ENCODE measurements around the gene PMEPA1. TPM values are rescaled to one million over a fixed set of nuclear protein-coding genes. Genes with fewer than 3 reads are reported as not detected.

The PMEPA1 gene
- total RNA-seq, 1 donor from 2014 or later: 151 TPM

- Mint-ChIP-seq H3K27ac (ENCODE audit: unreplicated experiment) (no peak overlapping the region), H3K4me3 (ENCODE audit: unreplicated experiment) (no peak overlapping the region), H3K4me1 (ENCODE audit: low read depth) (peaks cover 19% of the 10 kb centered on the region), H3K36me3 (ENCODE audit: low read depth) (peaks cover 2% of the 10 kb centered on the region), H3K9me3 (ENCODE audit: low read depth) (peaks cover 7% of the 10 kb centered on the region), H3K27me3 (ENCODE audit: low read depth) (no peaks in the 10 kb centered on the region)
- DNase-seq (ENCODE audit: low spot score): no peak
- no peak for TF ChIP-seq CTCF (IDR thresholded peaks at IDR 0.05)
These were observed 82.5 kb downstream of the PMEPA1 start for GRCh38 chr20:57627339-57627738.

GRCh38 chr20:57625978-57626377, 83.8 kb downstream of the PMEPA1 start:
- Mint-ChIP-seq H3K9me3 (ENCODE audit: low read depth) (peaks cover 7% of the 10 kb centered on the region), H3K27me3 (ENCODE audit: low read depth) (no peaks in the 10 kb centered on the region), H3K4me1 (ENCODE audit: low read depth) (peaks cover 19% of the 10 kb centered on the region), H3K4me3 (ENCODE audit: unreplicated experiment) (no peak overlapping the region), H3K36me3 (ENCODE audit: low read depth) (peaks cover 2% of the 10 kb centered on the region), H3K27ac (ENCODE audit: unreplicated experiment) (no peak overlapping the region)
- no peak for DNase-seq (ENCODE audit: low spot score)
- TF ChIP-seq CTCF (IDR thresholded peaks at IDR 0.05): no peak

- Mint-ChIP-seq H3K9me3 (ENCODE audit: low read depth) (peaks cover 7% of the 10 kb centered on the region), H3K4me3 (ENCODE audit: unreplicated experiment) (no peak overlapping the region), H3K27me3 (ENCODE audit: low read depth) (no peaks in the 10 kb centered on the region), H3K4me1 (ENCODE audit: low read depth) (peaks cover 19% of the 10 kb centered on the region), H3K36me3 (ENCODE audit: low read depth) (peaks cover 2% of the 10 kb centered on the region), H3K27ac (ENCODE audit: unreplicated experiment) (no peak overlapping the region)
- DNase-seq (ENCODE audit: low spot score): no peak
- no peak for TF ChIP-seq CTCF (IDR thresholded peaks at IDR 0.05)
These were observed 84.4 kb downstream of the PMEPA1 start for GRCh38 chr20:57625181-57625958.

- Mint-ChIP-seq H3K4me1 (ENCODE audit: low read depth) (peaks cover 19% of the 10 kb centered on the region), H3K27ac (ENCODE audit: unreplicated experiment) (no peak overlapping the region), H3K27me3 (ENCODE audit: low read depth) (no peaks in the 10 kb centered on the region), H3K36me3 (ENCODE audit: low read depth) (peaks cover 2% of the 10 kb centered on the region), H3K9me3 (ENCODE audit: low read depth) (peaks cover 7% of the 10 kb centered on the region), H3K4me3 (ENCODE audit: unreplicated experiment) (no peak overlapping the region)
- no peak for DNase-seq (ENCODE audit: low spot score)
- TF ChIP-seq CTCF (IDR thresholded peaks at IDR 0.05): no peak
These were observed 85.7 kb downstream of the PMEPA1 start for GRCh38 chr20:57624124-57624523.

- H3K36me3 Mint-ChIP-seq (ENCODE audit: low read depth): peaks cover 2% of the 10 kb centered on the region
- H3K27me3 Mint-ChIP-seq (ENCODE audit: low read depth): peaks cover 6% of the 10 kb centered on the region
- H3K27ac Mint-ChIP-seq (ENCODE audit: unreplicated experiment): no peak overlapping the region
- no peak for DNase-seq (ENCODE audit: low spot score)
- peaks cover 7% of the 10 kb centered on the region for H3K9me3 Mint-ChIP-seq (ENCODE audit: low read depth)
- peak; percentile 83 for TF ChIP-seq CTCF (IDR thresholded peaks at IDR 0.05)
- no peak overlapping the region for H3K4me3 Mint-ChIP-seq (ENCODE audit: unreplicated experiment)
- peaks cover 12% of the 10 kb centered on the region for H3K4me1 Mint-ChIP-seq (ENCODE audit: low read depth)
These were observed 87.0 kb downstream of the PMEPA1 start for GRCh38 chr20:57622579-57623381.
